GM12874 (cell line): ENCODE results near the gene DHCR7.

Source experiments
- CTCF ChIP-seq: IDR thresholded peaks from 2 replicates; pipeline ENCODE4 v1.5.1; 2011; ENCODE audit warnings: low read depth, mild to moderate bottlenecking, control low read depth, low read length, moderate library complexity; ENCODE audit not compliant: insufficient read depth

Gene DHCR7

GRCh38 chr11:71414645-71415044 lies 33.5 kb downstream of the DHCR7 start:
- no peak for TF ChIP-seq CTCF

- TF ChIP-seq CTCF, result no peak
Observed at GRCh38 chr11:71410363-71410966, 37.7 kb downstream of the DHCR7 start.

GRCh38 chr11:71408826-71409225 lies 39.4 kb downstream of the DHCR7 start:
- TF ChIP-seq CTCF, result no peak

GRCh38 chr11:71407356-71407755 lies 40.8 kb downstream of the DHCR7 start:
- TF ChIP-seq CTCF, result no peak

GRCh38 chr11:71406681-71407080 lies 41.5 kb downstream of the DHCR7 start:
- TF ChIP-seq CTCF, result no peak

- TF ChIP-seq CTCF, result no peak
Observed at GRCh38 chr11:71404209-71404608, 44.0 kb downstream of the DHCR7 start.

GRCh38 chr11:71402878-71403277 lies 45.3 kb downstream of the DHCR7 start:
- no peak for TF ChIP-seq CTCF

GRCh38 chr11:71400216-71400615 lies 48.0 kb downstream of the DHCR7 start:
- no peak for TF ChIP-seq CTCF
